Esophagus muscularis mucosa (tissue), 3 donors: ENCODE data around the gene HPRT1.

Source experiments
- CTCF ChIP-seq, 3 experiments: fragments of 200-600 bp in 2 of 3; fragments of 450-650 bp in 1 of 3; sonication (generic) in 2 of 3; IDR thresholded peaks; one replicate each; pipeline ENCODE4 v1.5.1; 2017 to 2019; ENCODE audit warnings: antibody characterized with exemption in 3 of 3, mild to moderate bottlenecking in 2 of 3, moderate library complexity in 1 of 3
- POLR2A ChIP-seq: fragments of 450-650 bp; IDR thresholded peaks from one replicate; pipeline ENCODE4 v1.6.1; 2017; ENCODE audit warnings: antibody characterized with exemption, moderate library complexity, mild to moderate bottlenecking, low read depth

GRCh38 chrX:134530845-134531244, 70.9 kb downstream of the HPRT1 start:
- TF ChIP-seq CTCF (IDR thresholded peaks at IDR 0.05) (no peak), POLR2A (no peak)
